ENCODE data around the gene ISLR2. TPM values are rescaled to one million over a fixed set of nuclear protein-coding genes. Genes with fewer than 3 reads are reported as not detected.

ISLR2 gene
- total RNA-seq, 4 donors from 2014 or later = 0.83 to 4.9 (median 1.2) TPM

GRCh38 chr15:74134387-74135027 is 4.1 kb downstream of the ISLR2 start:
- no peak for TF ChIP-seq POLR2AphosphoS5 (IDR thresholded peaks at IDR 0.05)
- TF ChIP-seq, protein P1, sequence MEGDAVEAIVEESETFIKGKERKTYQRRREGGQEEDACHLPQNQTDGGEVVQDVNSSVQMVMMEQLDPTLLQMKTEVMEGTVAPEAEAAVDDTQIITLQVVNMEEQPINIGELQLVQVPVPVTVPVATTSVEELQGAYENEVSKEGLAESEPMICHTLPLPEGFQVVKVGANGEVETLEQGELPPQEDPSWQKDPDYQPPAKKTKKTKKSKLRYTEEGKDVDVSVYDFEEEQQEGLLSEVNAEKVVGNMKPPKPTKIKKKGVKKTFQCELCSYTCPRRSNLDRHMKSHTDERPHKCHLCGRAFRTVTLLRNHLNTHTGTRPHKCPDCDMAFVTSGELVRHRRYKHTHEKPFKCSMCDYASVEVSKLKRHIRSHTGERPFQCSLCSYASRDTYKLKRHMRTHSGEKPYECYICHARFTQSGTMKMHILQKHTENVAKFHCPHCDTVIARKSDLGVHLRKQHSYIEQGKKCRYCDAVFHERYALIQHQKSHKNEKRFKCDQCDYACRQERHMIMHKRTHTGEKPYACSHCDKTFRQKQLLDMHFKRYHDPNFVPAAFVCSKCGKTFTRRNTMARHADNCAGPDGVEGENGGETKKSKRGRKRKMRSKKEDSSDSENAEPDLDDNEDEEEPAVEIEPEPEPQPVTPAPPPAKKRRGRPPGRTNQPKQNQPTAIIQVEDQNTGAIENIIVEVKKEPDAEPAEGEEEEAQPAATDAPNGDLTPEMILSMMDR (IDR thresholded peaks at IDR 0.05) = peak; percentile 23 to 49 (median 32)
- no peak for DNase-seq (ENCODE audit: extremely low spot score)
- no peaks in the 10 kb centered on the region for H3K36me3 ChIP-seq
- intact Hi-C loops (cut with DNase I) = no loop called here
- H3K4me3 ChIP-seq = no peak overlapping the region
- no peak overlapping the region for H3K27ac ChIP-seq (replicated peaks in 1 of 4)
- peaks cover 48 to 75% (median 66%) of the 10 kb centered on the region in 4 donors for H3K4me1 ChIP-seq
- WGBS = 52% methylated on average over 27 of the region's 53 CpGs
- H3K9me3 ChIP-seq = no peaks in the 10 kb centered on the region
- H3K27me3 ChIP-seq = peaks cover 0 to 97% (median 65%) of the 10 kb centered on the region in 4 donors

GRCh38 chr15:74135041-74135565 is 4.7 kb downstream of the ISLR2 start:
- Histone ChIP-seq H3K27ac (replicated peaks in 1 of 4) (peak overlapping the region in 2 of 4 donors; percentile 44 to 81), H3K27me3 (peaks cover 0 to 97% (median 59%) of the 10 kb centered on the region in 4 donors), H3K9me3 (no peaks in the 10 kb centered on the region), H3K4me1 (peaks cover 44 to 69% (median 60%) of the 10 kb centered on the region in 4 donors), H3K4me3 (peak overlapping the region in 2 of 4 donors; percentile 45 to 67), H3K36me3 (no peaks in the 10 kb centered on the region)
- 46% methylated on average over 27 of the region's 27 CpGs for WGBS
- no peak for DNase-seq (ENCODE audit: extremely low spot score)
- intact Hi-C loops (cut with DNase I) = no loop called here
- no peak for TF ChIP-seq EP300 (IDR thresholded peaks at IDR 0.05)
- TF ChIP-seq POLR2AphosphoS5 (IDR thresholded peaks at IDR 0.05) = no peak
- TF ChIP-seq POLR2A (IDR thresholded peaks at IDR 0.05; ENCODE audit: low read depth) = no peak
- TF ChIP-seq, protein P1 (IDR thresholded peaks at IDR 0.05) = no peak

GRCh38 chr15:74136540-74136813 is 6.1 kb downstream of the ISLR2 start:
- DNase-seq (ENCODE audit: extremely low spot score) = no peak
- Histone ChIP-seq H3K27me3 (peaks cover 0 to 84% (median 46%) of the 10 kb centered on the region in 4 donors), H3K4me3 (peak overlapping the region; percentile 45 to 67 (median 58)), H3K36me3 (no peaks in the 10 kb centered on the region), H3K27ac (replicated peaks in 1 of 4) (peak overlapping the region; percentile 44 to 81 (median 74)), H3K4me1 (peaks cover 35 to 55% (median 47%) of the 10 kb centered on the region in 4 donors), H3K9me3 (no peaks in the 10 kb centered on the region)
- intact Hi-C loops (cut with DNase I) = no loop called here
- WGBS = 4% methylated on average over 19 of the region's 26 CpGs
- TF ChIP-seq POLR2AphosphoS5 (IDR thresholded peaks at IDR 0.05) = no peak

- no peak for DNase-seq (ENCODE audit: extremely low spot score)
- intact Hi-C loops (cut with DNase I) = no loop called here
- Histone ChIP-seq H3K4me1 (peaks cover 35 to 54% (median 47%) of the 10 kb centered on the region in 4 donors), H3K9me3 (no peaks in the 10 kb centered on the region), H3K4me3 (peak overlapping the region; percentile 45 to 67 (median 58)), H3K36me3 (no peaks in the 10 kb centered on the region), H3K27ac (replicated peaks in 1 of 4) (peak overlapping the region; percentile 44 to 81 (median 74)), H3K27me3 (peaks cover 0 to 79% (median 42%) of the 10 kb centered on the region in 4 donors)
- no peak for TF ChIP-seq POLR2A (IDR thresholded peaks at IDR 0.05; ENCODE audit: low read depth)
- no peak for TF ChIP-seq EP300 (IDR thresholded peaks at IDR 0.05)
- TF ChIP-seq, protein P1 (IDR thresholded peaks at IDR 0.05) = no peak
- 28% methylated on average over 17 of the region's 18 CpGs for WGBS
These were observed 6.6 kb downstream of the ISLR2 start for GRCh38 chr15:74136814-74137536.

DNA sequence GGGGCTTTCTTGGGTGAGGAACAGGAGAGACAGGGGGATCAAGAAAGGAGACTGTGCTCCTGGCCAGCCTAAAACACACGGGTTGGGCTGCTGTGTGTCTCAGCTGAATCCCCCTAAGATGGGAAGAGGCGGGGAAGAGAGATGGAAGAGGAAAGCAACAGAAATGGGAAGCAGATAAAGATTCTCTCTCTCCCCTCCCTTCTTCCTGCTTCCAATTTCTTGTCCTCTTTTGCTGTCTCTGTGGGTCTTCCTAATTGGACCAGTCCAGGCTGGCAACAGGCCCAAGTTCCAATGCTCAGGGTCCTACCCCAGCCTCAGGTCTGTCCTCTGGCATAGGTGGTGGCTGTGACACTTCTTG is 7.1 kb downstream of the ISLR2 start:
- Histone ChIP-seq H3K4me3 (no peak overlapping the region), H3K9me3 (no peaks in the 10 kb centered on the region), H3K4me1 (peaks cover 35 to 52% (median 46%) of the 10 kb centered on the region in 4 donors), H3K36me3 (no peaks in the 10 kb centered on the region), H3K27me3 (peaks cover 0 to 73% (median 37%) of the 10 kb centered on the region in 4 donors), H3K27ac (replicated peaks in 1 of 4) (peak overlapping the region in 2 of 4 donors; percentile 73 to 81)
- intact Hi-C loops (cut with DNase I) = no loop called here
- DNase-seq (ENCODE audit: extremely low spot score) = no peak
- WGBS = 59% methylated on average over 2 of the region's 2 CpGs
- TF ChIP-seq POLR2A (IDR thresholded peaks at IDR 0.05; ENCODE audit: low read depth) (no peak), EP300 (IDR thresholded peaks at IDR 0.05) (no peak), POLR2AphosphoS5 (IDR thresholded peaks at IDR 0.05) (no peak)
- TF ChIP-seq, protein P1 (IDR thresholded peaks at IDR 0.05) = no peak

Measured in esophagus muscularis mucosa (tissue), 4 donors.